ENCODE results near the gene NDST4. TPM values are rescaled to one million over a fixed set of nuclear protein-coding genes. Genes with fewer than 3 reads are reported as not detected.

The NDST4 gene
- total RNA-seq, 1 experiment from 2014 or later, result not detected

DNA sequence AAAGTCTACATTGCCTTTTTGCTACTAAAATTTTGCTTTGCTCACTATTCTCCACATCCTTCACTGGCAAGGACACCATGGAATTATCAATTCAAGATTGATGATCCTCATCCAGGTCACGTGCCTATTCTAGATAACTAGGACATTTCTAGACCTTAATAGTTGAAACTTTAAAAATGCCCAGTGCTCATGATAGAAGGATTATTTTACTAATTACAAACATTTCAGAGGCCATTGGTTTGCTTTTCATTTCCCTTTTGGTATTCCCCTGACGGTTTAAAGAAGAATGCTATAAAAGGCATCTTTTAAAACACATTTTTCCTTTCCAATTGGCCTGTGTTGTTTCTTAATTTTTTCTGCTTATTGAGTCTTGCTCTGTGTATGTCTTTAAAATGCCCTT is 249.4 kb downstream of the NDST4 start:
- ChIA-PET CTCF (no interaction called here), POLR2A (no interaction called here), RAD21 (ENCODE audit: low non-redundant PET in 1 of 2, low total read pairs in 2 of 2, uncharacterized antibody in 2 of 2, unreplicated experiment in 2 of 2) (no interaction called here)
- Histone ChIP-seq H3K4me2 (ENCODE audit: low read length) (no peak overlapping the region), H3K27ac (ENCODE audit: low read depth, low read length) (no peak overlapping the region), H3K9me2 (ENCODE audit: insufficient read depth) (no peaks in the 10 kb centered on the region), H3K4me3 (replicated peaks in 1 of 2; ENCODE audit: low read depth in 1 of 2, low read length in 2 of 2) (no peak overlapping the region), H3K36me3 (ENCODE audit: control insufficient read depth in 1 of 2, insufficient read depth in 2 of 2, low read length in 2 of 2) (no peaks in the 10 kb centered on the region), H2AFZ (ENCODE audit: low read depth, low read length, poor library complexity, severe bottlenecking) (no peak overlapping the region), H3K9ac (ENCODE audit: low read length) (no peak overlapping the region), H3K9me3 (ENCODE audit: control insufficient read depth in 1 of 2, insufficient read depth in 1 of 2, low read depth in 1 of 2, low read length in 2 of 2) (no peaks in the 10 kb centered on the region), H3K4me1 (ENCODE audit: control insufficient read depth in 1 of 2, insufficient read depth in 2 of 2, low read length in 2 of 2) (no peaks in the 10 kb centered on the region), H3K27me3 (ENCODE audit: insufficient read depth, low read length) (no peaks in the 10 kb centered on the region), H4K20me1 (ENCODE audit: insufficient read depth) (no peaks in the 10 kb centered on the region), H3K79me2 (ENCODE audit: insufficient read depth, low read length) (no peaks in the 10 kb centered on the region)
- intact Hi-C loops (cut with micrococcal nuclease), result no loop called here
- DNase-seq (ENCODE audit: low read depth, low spot score) (no peak), ATAC-seq (no peak)
- TF ChIP-seq ZNF274 (IDR thresholded peaks at IDR 0.05; ENCODE audit: low read depth, low read length) (no peak), SIN3A (IDR thresholded peaks at IDR 0.05; ENCODE audit: low read depth) (no peak), YY1 (IDR thresholded peaks at IDR 0.05; ENCODE audit: extremely low read depth, insufficient replicate concordance, low read depth, low read length) (no peak), ELF1 (IDR thresholded peaks at IDR 0.05; ENCODE audit: borderline replicate concordance, low read depth) (no peak), CEBPB (IDR thresholded peaks at IDR 0.05; ENCODE audit: low read depth) (no peak)
- BruUV-seq (replicated peaks), result no TSS peak

DNA sequence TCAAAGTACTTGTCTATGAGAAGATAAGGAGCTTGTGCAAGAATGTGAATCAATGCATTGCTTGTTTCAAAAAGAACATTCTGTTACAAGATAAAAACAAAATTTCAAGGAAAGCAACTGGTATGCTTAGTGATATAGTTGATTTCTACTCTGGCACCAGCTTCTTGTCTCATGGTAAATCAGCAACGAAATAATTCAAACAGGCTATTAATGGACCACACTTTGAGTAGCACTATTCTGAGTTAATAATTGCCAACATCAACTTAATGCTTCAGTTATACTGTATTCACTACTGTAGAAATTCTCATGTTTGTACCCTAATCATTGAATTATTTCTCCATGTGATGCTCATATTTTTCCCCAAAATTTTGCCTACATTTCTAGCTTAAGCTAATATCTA is 252.6 kb downstream of the NDST4 start:
- Histone ChIP-seq H2AFZ (ENCODE audit: low read depth, low read length, poor library complexity, severe bottlenecking) (no peak overlapping the region), H3K9me2 (ENCODE audit: insufficient read depth) (no peaks in the 10 kb centered on the region), H3K79me2 (ENCODE audit: insufficient read depth, low read length) (no peaks in the 10 kb centered on the region), H3K27me3 (ENCODE audit: insufficient read depth, low read length) (no peaks in the 10 kb centered on the region), H3K27ac (ENCODE audit: low read depth, low read length) (no peak overlapping the region), H3K9ac (ENCODE audit: low read length) (no peak overlapping the region), H3K4me2 (ENCODE audit: low read length) (no peak overlapping the region), H3K4me3 (replicated peaks in 1 of 2; ENCODE audit: low read depth in 1 of 2, low read length in 2 of 2) (no peak overlapping the region), H3K36me3 (ENCODE audit: control insufficient read depth in 1 of 2, insufficient read depth in 2 of 2, low read length in 2 of 2) (no peaks in the 10 kb centered on the region), H4K20me1 (ENCODE audit: insufficient read depth) (no peaks in the 10 kb centered on the region), H3K9me3 (ENCODE audit: control insufficient read depth in 1 of 2, insufficient read depth in 1 of 2, low read depth in 1 of 2, low read length in 2 of 2) (no peaks in the 10 kb centered on the region), H3K4me1 (ENCODE audit: control insufficient read depth in 1 of 2, insufficient read depth in 2 of 2, low read length in 2 of 2) (no peaks in the 10 kb centered on the region)
- POLR2A ChIA-PET, result no interaction called here
- TF ChIP-seq ZFX (IDR thresholded peaks at IDR 0.05) (no peak), SIN3A (IDR thresholded peaks at IDR 0.05; ENCODE audit: low read depth) (no peak), YY1 (IDR thresholded peaks at IDR 0.05; ENCODE audit: extremely low read depth, insufficient replicate concordance, low read depth, low read length) (no peak), EZH2 (IDR thresholded peaks at IDR 0.05) (no peak), RAD21 (IDR thresholded peaks at IDR 0.05; ENCODE audit: low read depth) (no peak), SRF (IDR thresholded peaks at IDR 0.05; ENCODE audit: low read depth) (no peak), POLR2A (IDR thresholded peaks at IDR 0.05; ENCODE audit: borderline replicate concordance, extremely low read depth, insufficient read depth, insufficient read length) (no peak)
- TF ChIP-seq, protein P1, sequence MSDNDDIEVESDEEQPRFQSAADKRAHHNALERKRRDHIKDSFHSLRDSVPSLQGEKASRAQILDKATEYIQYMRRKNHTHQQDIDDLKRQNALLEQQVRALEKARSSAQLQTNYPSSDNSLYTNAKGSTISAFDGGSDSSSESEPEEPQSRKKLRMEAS (IDR thresholded peaks at IDR 0.05), result no peak
- TF ChIP-seq, protein P2, sequence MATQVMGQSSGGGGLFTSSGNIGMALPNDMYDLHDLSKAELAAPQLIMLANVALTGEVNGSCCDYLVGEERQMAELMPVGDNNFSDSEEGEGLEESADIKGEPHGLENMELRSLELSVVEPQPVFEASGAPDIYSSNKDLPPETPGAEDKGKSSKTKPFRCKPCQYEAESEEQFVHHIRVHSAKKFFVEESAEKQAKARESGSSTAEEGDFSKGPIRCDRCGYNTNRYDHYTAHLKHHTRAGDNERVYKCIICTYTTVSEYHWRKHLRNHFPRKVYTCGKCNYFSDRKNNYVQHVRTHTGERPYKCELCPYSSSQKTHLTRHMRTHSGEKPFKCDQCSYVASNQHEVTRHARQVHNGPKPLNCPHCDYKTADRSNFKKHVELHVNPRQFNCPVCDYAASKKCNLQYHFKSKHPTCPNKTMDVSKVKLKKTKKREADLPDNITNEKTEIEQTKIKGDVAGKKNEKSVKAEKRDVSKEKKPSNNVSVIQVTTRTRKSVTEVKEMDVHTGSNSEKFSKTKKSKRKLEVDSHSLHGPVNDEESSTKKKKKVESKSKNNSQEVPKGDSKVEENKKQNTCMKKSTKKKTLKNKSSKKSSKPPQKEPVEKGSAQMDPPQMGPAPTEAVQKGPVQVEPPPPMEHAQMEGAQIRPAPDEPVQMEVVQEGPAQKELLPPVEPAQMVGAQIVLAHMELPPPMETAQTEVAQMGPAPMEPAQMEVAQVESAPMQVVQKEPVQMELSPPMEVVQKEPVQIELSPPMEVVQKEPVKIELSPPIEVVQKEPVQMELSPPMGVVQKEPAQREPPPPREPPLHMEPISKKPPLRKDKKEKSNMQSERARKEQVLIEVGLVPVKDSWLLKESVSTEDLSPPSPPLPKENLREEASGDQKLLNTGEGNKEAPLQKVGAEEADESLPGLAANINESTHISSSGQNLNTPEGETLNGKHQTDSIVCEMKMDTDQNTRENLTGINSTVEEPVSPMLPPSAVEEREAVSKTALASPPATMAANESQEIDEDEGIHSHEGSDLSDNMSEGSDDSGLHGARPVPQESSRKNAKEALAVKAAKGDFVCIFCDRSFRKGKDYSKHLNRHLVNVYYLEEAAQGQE (IDR thresholded peaks at IDR 0.05; ENCODE audit: low read depth), result no peak
- no TSS peak for BruUV-seq (replicated peaks)
- intact Hi-C loops (cut with micrococcal nuclease), result no loop called here
- RAD21 ChIA-PET (ENCODE audit: low non-redundant PET in 1 of 2, low total read pairs in 2 of 2, uncharacterized antibody in 2 of 2, unreplicated experiment in 2 of 2), result no interaction called here
- CTCF ChIA-PET, result no interaction called here
- ATAC-seq, result no peak
- no peak for DNase-seq (ENCODE audit: low read depth, low spot score)

All from HCT116 (cell line).